ENCODE data around the gene DLG4. TPM values are rescaled to one million over a fixed set of nuclear protein-coding genes. Genes with fewer than 3 reads are reported as not detected.
"Not testable (repeated sequence)": the region's sequence is repeated elsewhere in the genome, so short reads cannot be mapped to it uniquely, and the experiment has no call there.

Gene DLG4
- total RNA-seq, 2 experiments from 2014 or later: 10.1 to 11.7 TPM

DNA sequence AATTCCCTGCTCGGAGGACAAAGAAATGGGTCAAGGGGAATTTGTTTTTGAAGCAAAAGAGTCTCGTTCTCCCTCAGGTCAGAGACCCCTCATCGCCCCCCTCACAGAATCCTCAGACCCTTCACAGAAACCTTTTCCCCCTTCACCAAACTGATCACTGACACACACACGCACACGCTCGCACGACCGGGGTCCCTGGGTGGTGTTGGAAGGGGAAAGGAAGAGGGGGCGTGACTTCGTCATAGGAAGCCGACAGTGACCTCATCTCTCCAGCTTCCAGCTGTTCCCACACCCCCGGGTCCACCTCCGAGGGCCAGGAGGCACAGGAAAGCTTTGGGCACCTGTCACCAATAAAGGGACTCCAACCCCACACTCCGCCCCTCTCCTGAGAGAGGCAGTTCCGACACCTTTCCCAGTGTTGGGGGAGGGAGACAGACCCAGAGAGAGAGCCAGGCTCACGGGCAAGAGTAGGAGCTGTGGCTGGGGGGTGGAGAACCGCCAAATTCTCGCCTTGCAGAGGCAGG, 41.6 kb downstream of the DLG4 start:
- peak overlapping the region; percentile 48 for H3K4me3 Mint-ChIP-seq
- POLR2A ChIA-PET: interaction anchor here (1.5 kb wide), 1 partner anchor 132 kb away, joined by 4 read pairs; no protein-coding TSS in a partner anchor
- no peak for ATAC-seq

GRCh38 chr17:7177191-7177953, 42.3 kb downstream of the DLG4 start:
- DNase-seq (peak; percentile 72), ATAC-seq (peak; percentile 70)
- peaks cover 14% of the 10 kb centered on the region for H3K27me3 Mint-ChIP-seq (ENCODE audit: low read depth)
- no peak overlapping the region for H3K27ac Mint-ChIP-seq
- peaks cover 12% of the 10 kb centered on the region for H3K4me1 Mint-ChIP-seq (ENCODE audit: low read depth)
- ChIA-PET POLR2A (interaction anchor here (1.5 kb wide), 1 partner anchor 132 kb away, joined by 4 read pairs; no protein-coding TSS in a partner anchor), CTCF (interaction anchor here (0.8 to 3.9 kb wide), 28 partner anchors 9 to 258 kb away, joined by 3 to 59 read pairs (median 5); partner anchors contain the start of genes NEURL4 and TMEM102)
- H3K9me3 Mint-ChIP-seq (ENCODE audit: insufficient read depth): no peaks in the 10 kb centered on the region
- H3K36me3 Mint-ChIP-seq (ENCODE audit: low read depth): no peaks in the 10 kb centered on the region
- peak overlapping the region; percentile 48 for H3K4me3 Mint-ChIP-seq

More for the DNA sequence above, 41.6 kb downstream of the DLG4 start:
- H3K9me3 Mint-ChIP-seq (ENCODE audit: insufficient read depth): no peaks in the 10 kb centered on the region
- H3K27me3 Mint-ChIP-seq (ENCODE audit: low read depth): peaks cover 14% of the 10 kb centered on the region
- CTCF ChIA-PET: interaction anchor here (0.7 to 3.9 kb wide), 29 partner anchors 8 to 264 kb away, joined by 3 to 59 read pairs (median 5); partner anchors contain the start of genes NEURL4 and TMEM102
- no peak for DNase-seq
- no peak overlapping the region for H3K27ac Mint-ChIP-seq
- peaks cover 12% of the 10 kb centered on the region for H3K4me1 Mint-ChIP-seq (ENCODE audit: low read depth)
- H3K36me3 Mint-ChIP-seq (ENCODE audit: low read depth): no peaks in the 10 kb centered on the region

DNA sequence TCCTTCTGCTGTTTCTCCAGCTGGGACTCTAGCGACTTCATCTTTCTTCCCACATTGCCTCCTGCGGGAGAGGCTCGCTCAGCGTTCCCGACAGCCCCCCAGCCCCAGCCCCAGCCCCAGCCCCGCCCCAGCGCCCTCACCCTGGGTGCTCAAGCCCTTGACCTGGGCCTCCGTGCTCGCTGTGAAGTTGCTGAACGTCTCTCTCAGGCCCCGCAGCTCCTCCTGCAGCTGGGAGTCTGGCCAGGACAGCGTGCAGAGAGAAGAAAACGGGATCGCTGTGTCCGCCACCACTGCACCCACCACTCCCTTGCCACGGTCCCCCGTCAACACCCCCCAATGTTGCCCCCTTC, 42.8 kb downstream of the DLG4 start:
- Mint-ChIP-seq H3K36me3 (ENCODE audit: low read depth) (no peaks in the 10 kb centered on the region), H3K27me3 (ENCODE audit: low read depth) (peaks cover 14% of the 10 kb centered on the region), H3K27ac (no peak overlapping the region), H3K4me1 (ENCODE audit: low read depth) (peaks cover 12% of the 10 kb centered on the region), H3K9me3 (ENCODE audit: insufficient read depth) (no peaks in the 10 kb centered on the region), H3K4me3 (no peak overlapping the region)
- POLR2A ChIA-PET: interaction anchor here (1.5 kb wide), 1 partner anchor 131 kb away, joined by 4 read pairs; no protein-coding TSS in a partner anchor
- CTCF ChIA-PET: interaction anchor here (0.8 to 3.9 kb wide), 23 partner anchors 9 to 258 kb away, joined by 3 to 59 read pairs (median 5); partner anchors contain the start of genes NEURL4 and TMEM102
- DNase-seq: no peak
- no peak for ATAC-seq

DNA sequence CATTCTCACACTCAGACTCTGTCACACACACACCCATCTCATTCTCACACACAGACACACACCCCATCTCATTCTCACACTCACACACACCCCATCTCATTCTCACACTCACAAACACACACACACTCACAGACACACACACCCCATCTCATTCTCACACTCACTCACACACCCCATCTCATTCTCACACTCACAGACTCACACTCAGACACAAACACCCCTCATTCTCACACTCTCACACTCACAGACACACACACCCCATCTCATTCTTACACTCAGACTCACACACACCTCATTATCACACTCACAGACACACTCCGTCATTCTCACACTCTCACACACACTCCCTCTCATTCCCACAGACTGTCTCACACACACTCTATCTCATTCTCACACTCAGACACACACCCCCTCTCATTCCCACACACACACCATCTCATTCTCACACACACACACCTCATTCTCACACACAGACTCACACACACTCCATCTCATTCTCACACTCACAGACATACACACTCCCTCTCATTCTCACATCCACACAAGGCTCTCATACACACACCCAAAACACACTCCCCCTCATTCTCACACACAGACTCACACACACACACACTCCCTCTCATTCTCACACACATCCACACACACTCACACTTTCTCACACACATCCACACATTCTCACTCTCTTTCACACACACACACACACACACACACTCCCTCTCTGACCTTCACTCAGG, 43.4 kb downstream of the DLG4 start:
- Mint-ChIP-seq H3K27ac (no peak overlapping the region), H3K9me3 (ENCODE audit: insufficient read depth) (no peaks in the 10 kb centered on the region), H3K27me3 (ENCODE audit: low read depth) (peaks cover 14% of the 10 kb centered on the region), H3K36me3 (ENCODE audit: low read depth) (no peaks in the 10 kb centered on the region), H3K4me3 (no peak overlapping the region), H3K4me1 (ENCODE audit: low read depth) (peaks cover 12% of the 10 kb centered on the region)
- no peak for ATAC-seq
- ChIA-PET CTCF (interaction anchor here (0.8 to 3.9 kb wide), 6 partner anchors 36 to 134 kb away, joined by 3 to 59 read pairs (median 11); no protein-coding TSS in a partner anchor), POLR2A (interaction anchor here (1.5 kb wide), 1 partner anchor 131 kb away, joined by 4 read pairs; no protein-coding TSS in a partner anchor)
- DNase-seq: no peak

- Mint-ChIP-seq H3K36me3 (ENCODE audit: low read depth) (no peaks in the 10 kb centered on the region), H3K27me3 (ENCODE audit: low read depth) (peaks cover 14% of the 10 kb centered on the region), H3K4me3 (no peak overlapping the region), H3K9me3 (ENCODE audit: insufficient read depth) (no peaks in the 10 kb centered on the region), H3K27ac (no peak overlapping the region), H3K4me1 (ENCODE audit: low read depth) (peaks cover 12% of the 10 kb centered on the region)
- DNase-seq: no peak
- ATAC-seq: no peak
- ChIA-PET POLR2A (no interaction called here), CTCF (no interaction called here)
These were observed 44.3 kb downstream of the DLG4 start for GRCh38 chr17:7175330-7175733.

DNA sequence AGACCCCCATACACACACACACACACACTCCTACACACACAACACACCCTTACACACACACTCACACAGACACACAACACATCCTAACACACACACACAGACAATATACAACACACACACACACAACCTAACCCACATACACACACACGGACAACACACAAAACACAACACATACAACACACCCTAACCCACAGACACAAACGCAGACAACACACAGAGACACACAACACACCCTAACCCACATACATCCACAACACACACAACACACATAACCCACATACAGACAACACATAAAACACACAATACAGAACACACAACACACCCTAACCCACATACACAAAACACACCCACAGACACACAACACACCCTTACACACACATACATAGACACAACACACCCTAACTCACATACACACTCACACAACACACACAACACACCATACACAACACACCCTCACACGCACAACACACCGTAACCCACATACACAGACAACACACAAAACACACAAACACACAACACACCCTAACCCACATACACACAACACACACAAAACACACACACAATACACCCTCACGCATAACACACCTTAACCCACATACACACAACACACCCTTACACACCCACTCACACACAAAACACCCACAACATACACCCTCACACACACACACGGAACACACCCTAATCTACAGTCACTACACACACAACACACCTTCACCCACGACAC, 44.9 kb downstream of the DLG4 start:
- H3K4me3 Mint-ChIP-seq: no peak overlapping the region
- CTCF ChIA-PET: interaction anchor here (1.0 kb wide), 1 partner anchor 129 kb away, joined by 4 read pairs; no protein-coding TSS in a partner anchor
- no peak overlapping the region for H3K27ac Mint-ChIP-seq
- peaks cover 12% of the 10 kb centered on the region for H3K4me1 Mint-ChIP-seq (ENCODE audit: low read depth)
- peaks cover 15% of the 10 kb centered on the region for H3K27me3 Mint-ChIP-seq (ENCODE audit: low read depth)
- ATAC-seq: no peak
- no peaks in the 10 kb centered on the region for H3K9me3 Mint-ChIP-seq (ENCODE audit: insufficient read depth)
- POLR2A ChIA-PET: no interaction called here
- no peaks in the 10 kb centered on the region for H3K36me3 Mint-ChIP-seq (ENCODE audit: low read depth)
- no peak for DNase-seq

DNA sequence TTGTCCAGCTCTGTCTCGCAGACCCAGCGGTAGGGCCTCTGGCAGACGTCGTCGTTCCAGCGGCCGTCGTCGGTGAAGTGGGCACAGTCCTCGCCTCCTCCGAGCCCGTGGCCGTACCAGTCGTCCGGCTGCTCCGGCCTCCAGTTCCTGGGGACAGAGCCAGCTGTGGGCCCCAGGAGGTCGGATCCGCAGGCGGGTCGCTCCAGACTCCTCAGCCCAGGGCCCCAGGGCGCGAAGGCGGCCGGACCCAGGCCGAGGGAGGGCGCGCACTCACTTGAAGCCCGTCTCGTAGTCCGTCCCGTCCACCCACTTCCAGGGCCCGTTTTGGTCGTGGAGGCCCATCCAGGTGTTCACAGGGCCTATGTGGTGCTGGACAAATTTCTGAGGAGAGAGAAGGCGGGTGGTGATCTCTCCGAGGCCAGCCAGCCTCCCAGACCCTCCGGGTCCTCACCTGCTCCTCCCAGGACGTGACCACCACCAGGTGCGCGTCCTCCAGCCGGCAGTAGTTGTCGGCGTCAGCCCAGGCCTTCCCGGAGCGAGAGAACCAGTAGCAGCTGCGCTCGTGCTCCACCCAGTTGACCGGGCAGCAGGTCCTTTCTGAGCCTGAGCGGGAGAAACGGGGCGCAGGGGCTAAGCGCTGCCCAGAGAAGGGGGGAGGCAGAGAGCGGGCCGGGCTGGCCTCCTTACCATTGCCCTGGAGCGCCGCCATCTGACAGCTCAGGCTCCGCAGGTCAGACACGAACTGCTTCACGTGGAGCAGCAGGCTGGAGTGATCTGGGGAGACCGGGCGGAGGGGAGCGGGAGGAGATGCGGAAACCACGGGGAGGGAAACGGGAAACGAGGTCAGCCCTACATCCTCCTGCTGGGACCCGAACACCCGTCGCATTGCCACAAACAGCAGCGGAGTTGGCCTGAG, 45.7 kb downstream of the DLG4 start:
- no peak overlapping the region for H3K27ac Mint-ChIP-seq
- peaks cover 3% of the 10 kb centered on the region for H3K9me3 Mint-ChIP-seq (ENCODE audit: insufficient read depth)
- H3K36me3 Mint-ChIP-seq (ENCODE audit: low read depth): no peaks in the 10 kb centered on the region
- ATAC-seq (peak; percentile 81), DNase-seq (peak; percentile 76)
- H3K4me1 Mint-ChIP-seq (ENCODE audit: low read depth): peaks cover 12% of the 10 kb centered on the region
- POLR2A ChIA-PET: interaction anchor here (0.6 kb wide), 1 partner anchor 435 kb away, joined by 3 read pairs; no protein-coding TSS in a partner anchor
- CTCF ChIA-PET: interaction anchor here (0.6 to 1.0 kb wide), 3 partner anchors 41 to 128 kb away, joined by 3 to 4 read pairs (median 3); no protein-coding TSS in a partner anchor
- peaks cover 14% of the 10 kb centered on the region for H3K27me3 Mint-ChIP-seq (ENCODE audit: low read depth)
- H3K4me3 Mint-ChIP-seq: no peak overlapping the region

- H3K27me3 Mint-ChIP-seq (ENCODE audit: low read depth); H3K4me3 Mint-ChIP-seq; POLR2A ChIA-PET; H3K9me3 Mint-ChIP-seq (ENCODE audit: insufficient read depth); ATAC-seq; H3K36me3 Mint-ChIP-seq (ENCODE audit: low read depth); DNase-seq; H3K27ac Mint-ChIP-seq; H3K4me1 Mint-ChIP-seq (ENCODE audit: low read depth); CTCF ChIA-PET: not testable (repeated sequence)
These were observed 47.0 kb downstream of the DLG4 start for GRCh38 chr17:7172522-7173191.

- H3K27me3 Mint-ChIP-seq (ENCODE audit: low read depth); H3K4me1 Mint-ChIP-seq (ENCODE audit: low read depth); H3K36me3 Mint-ChIP-seq (ENCODE audit: low read depth); H3K4me3 Mint-ChIP-seq; DNase-seq; H3K9me3 Mint-ChIP-seq (ENCODE audit: insufficient read depth); H3K27ac Mint-ChIP-seq; ATAC-seq; POLR2A ChIA-PET: not testable (repeated sequence)
- CTCF ChIA-PET: interaction anchor here (1.1 to 1.9 kb wide), 2 partner anchors 33 to 123 kb away, joined by 3 to 6 read pairs; no protein-coding TSS in a partner anchor
These were observed 50.1 kb downstream of the DLG4 start for GRCh38 chr17:7169565-7169908.

GRCh38 chr17:7168841-7169564, 50.6 kb downstream of the DLG4 start:
- CTCF ChIA-PET: interaction anchor here (1.1 to 1.9 kb wide), 2 partner anchors 33 to 123 kb away, joined by 3 to 6 read pairs; no protein-coding TSS in a partner anchor
- ATAC-seq; POLR2A ChIA-PET; H3K9me3 Mint-ChIP-seq (ENCODE audit: insufficient read depth); H3K4me1 Mint-ChIP-seq (ENCODE audit: low read depth); H3K27ac Mint-ChIP-seq; DNase-seq; H3K27me3 Mint-ChIP-seq (ENCODE audit: low read depth); H3K4me3 Mint-ChIP-seq; H3K36me3 Mint-ChIP-seq (ENCODE audit: low read depth): not testable (repeated sequence)
